Daoy (cell line): ENCODE results near the gene FGF3. TPM values are rescaled to one million over a fixed set of nuclear protein-coding genes. Genes with fewer than 3 reads are reported as not detected.

Experiments
- DNase-seq: peaks from one replicate; pipeline ENCODE4 v3.0.0-alpha.2; 2015; ENCODE audit warnings: low read depth
- total RNA-seq: library from RNA; depleted of rRNA; stranded (reverse); fragments of >200 nt; shearing (Covaris generic); gene quantifications from 2 replicates; pipeline ENCODE4 v1.2.3, GENCODE V29; 2014

Gene FGF3
- total RNA-seq, 1 experiment from 2014 or later = not detected

DNA sequence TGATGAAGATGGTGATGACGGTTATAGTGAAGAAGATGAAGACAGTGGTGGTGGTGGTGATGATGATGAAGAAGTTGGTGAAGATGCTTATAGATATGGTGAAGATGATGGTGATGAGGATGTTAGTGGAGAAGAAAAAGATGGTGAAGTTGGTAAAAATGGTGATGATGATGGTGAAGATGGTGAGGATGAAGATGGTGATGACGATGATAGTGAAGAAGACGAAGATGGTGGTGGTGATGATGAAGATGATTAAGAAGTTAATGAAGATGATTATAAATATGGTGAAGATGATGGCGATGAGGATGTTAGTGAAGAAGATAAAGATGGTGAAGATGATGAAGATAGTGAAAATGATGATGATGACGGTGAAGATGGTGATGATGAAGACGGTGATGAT lies 25.2 kb upstream of the FGF3 start:
- DNase-seq = no peak

DNA sequence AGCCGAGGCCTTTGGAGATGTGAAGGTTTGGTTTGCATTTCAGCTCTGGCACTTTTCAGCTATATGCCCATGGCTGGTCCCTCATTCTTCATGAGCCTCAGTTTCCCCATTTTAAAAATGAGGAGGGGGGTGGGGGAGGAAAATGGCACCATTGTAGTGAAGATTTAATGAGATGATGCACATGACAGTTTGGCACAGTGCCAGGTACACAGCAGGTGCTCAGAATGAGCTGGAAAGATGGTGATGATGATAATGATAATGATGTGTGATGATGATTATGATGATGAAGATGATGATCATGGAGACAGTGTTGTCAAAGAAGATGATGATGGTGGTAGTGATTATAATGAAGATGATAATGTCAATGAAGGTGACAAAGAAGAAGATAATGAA lies 24.3 kb upstream of the FGF3 start:
- no peak for DNase-seq

DNA sequence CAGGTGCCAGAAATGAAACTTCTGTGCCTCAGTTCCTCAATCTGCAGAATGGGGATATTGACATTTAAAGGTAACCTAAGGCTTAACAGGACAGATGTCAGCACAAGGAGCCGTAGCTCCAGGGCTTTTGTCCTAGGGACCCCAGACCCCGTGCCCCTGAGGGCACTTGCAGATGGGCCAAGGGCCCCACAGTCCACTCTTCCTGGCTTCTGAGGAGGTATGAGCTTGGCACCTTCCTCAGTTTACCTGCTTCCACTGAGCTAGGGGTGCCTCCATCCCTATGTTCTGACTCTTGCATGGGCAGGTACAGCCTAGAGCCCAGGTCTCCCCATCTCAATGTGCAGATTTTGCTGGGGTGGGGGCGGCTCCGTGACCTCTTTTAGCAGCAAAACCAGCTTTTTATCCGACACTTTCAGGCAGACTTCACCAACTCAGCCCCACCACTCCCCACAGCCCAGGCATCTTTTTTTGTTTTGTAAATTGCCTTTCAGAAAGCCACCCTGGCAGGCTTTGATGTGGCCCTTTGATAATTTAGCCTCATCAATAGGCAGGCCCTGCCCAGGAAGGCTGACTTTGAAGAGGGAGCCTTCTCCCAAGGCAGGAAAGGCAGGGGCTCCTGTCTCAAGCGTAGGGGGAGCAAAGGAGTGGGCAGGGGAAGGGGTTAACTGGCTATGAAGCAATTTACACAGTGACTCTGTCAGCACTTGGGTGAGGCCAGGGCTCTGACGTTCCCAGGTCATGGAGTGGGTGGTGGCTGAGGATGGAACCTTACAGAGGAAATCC lies 23.7 kb upstream of the FGF3 start:
- no peak for DNase-seq

DNA sequence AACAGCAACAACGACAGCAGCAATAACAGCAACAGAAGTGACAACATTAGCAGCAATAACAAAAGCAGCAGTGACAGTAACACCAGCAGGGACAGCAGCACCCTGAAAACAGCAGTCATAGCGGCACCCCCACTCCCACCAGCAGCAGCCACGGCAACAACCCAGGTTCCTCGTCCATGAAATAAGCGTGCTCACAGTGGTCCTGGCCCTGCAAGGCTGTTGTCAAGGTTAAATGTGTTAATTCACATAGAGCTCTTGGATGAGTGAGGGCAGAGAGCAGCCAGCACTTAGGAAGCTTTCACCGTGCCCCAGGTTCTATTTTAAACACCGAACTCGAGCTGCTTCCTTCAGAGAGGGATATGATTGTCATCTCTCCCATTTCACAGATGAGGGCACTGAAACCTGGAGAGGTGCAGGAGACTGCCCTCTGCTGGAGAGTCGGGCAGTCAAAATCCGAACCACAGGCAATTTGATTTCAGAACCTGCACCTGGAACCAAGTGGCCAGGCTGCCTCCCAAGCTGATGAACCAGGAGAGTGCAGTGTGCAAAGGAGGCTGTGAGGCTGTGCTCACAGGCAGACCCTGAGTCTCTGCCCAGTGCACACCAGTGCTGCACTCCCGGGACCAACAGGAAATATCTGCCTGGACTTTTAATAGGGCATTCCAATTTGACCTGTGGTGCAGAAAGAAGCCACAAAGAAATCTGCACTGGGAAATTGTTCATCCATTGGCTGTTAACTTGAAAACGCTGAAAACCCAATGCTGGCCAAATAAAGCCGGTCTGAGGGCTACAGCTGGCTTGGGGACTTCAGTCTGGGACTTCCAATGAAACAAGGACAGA lies 22.9 kb upstream of the FGF3 start:
- no peak for DNase-seq

DNA sequence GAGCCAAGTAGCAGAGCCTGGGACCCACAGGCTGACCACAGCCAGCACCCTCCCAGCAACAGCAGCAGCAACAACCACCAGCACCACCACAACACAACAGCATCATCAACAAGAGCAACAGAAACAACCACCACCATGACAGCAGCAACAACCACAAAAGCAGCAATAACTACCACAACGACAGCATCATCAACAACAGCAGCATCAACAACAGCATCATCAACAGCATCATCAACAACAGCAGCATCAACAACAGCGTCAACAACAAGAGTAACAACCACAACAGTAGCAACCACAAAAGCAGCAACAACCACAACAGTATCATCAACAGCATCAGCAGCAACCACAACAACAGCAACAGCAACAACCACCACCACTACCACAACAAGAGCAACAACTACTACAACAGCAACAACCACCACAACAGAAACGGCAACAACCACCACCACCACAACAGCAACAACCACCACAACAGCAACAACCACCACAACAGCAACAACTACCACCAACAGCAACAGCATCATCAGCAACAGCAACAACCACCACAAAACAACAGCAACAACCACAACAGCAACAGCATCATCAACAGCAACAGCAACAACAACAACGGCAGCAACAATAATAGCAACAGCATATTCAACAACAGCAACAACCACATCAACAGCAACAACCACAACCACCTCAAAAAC lies 22.1 kb upstream of the FGF3 start:
- DNase-seq = no peak

DNA sequence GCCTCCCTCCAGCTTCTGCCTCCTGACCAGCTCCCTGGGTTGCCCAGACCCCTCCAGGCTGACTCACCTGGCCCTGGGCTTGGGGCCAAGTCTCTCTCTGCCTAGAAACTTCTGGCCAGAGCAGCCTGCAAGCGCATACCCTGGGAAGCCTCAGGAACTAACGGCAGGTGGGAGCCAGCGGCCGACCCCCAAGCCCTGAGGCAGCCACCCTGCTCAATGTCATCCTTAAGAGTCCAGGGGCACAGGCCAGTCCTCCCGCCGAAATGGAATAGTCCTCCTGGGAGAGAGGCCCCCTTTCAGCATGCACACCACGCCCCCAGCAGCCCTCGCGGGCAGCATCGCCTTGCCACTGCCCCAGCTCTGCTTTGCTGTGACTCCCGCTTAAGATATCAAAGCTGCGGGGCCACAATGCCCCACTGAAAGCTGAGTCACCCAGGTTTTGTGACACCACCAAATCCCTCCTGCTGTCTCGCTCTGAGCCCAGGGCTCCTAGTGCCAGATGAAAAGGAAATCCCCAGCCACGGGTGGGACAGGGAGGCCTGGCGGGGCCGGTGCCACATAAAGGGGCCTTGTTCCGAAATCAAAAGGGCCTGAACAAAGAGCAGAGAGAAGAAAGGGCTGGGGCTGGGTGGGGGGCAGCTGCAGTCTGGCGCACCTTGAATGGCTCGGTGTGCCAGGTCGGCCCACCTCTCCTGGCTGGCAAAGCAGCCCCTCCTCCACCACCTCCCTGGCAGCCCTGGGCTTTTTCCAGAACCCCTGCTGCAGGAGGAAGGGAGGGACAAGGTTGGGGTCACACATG lies 21.4 kb upstream of the FGF3 start:
- peak; percentile 77 for DNase-seq

DNA sequence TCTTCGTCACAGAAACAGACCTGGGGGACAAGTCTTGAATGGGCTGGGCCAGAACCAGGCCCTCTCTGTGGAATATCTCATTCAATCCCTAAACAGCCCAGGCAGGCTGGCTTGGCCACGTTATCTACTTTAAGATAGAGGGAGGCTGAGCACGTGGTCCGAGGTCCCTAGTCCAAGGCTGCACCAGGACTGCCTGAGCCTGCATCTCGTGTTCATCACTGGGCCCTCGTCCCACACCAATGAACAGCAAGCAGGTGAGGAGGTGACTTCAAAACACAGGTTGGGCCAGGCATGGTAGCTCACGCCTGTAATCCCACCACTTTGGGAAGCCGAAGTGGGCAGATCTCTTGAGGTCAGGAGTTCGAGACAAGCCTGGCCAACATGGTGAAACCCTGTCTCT lies 20.3 kb upstream of the FGF3 start:
- DNase-seq = no peak

DNA sequence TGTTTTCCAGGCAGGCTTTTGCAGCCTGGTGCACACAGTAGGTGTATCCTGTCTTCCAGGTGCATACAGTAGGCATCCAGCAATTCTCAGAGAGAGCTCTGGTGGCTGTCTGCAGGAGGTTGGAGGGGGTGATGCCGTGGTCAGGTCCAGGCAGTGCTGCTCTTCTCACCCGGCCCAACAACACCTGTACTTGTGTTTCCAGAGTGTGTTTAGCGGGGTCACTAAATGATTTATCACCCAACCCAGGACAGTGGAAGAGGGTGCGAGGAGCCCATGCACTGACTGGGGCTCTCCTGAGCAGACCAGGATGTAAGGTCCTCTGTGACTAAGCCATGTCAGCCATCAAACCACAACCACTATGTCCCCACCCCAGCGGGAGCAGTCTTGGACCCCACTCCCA lies 18.6 kb upstream of the FGF3 start:
- DNase-seq = no peak

DNA sequence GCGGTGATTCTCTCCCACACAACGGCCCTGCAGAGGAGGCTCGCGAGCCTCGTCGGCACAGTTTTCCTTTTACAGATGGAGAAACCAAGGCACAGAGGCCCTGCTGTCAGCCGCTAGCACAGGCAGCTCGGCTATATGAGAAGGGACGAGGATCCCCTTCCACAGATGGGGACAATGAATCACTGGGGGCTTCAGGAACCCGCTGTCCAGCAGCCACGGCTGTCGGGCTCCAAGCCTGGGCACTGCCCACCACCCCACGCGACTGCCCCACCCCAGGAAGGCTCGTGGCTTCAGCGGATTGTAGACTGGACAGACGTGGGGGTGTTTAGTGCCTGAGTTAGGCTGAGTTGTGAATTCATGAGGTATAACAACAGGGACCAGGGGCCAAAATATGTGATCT lies 17.2 kb upstream of the FGF3 start:
- DNase-seq = no peak

DNA sequence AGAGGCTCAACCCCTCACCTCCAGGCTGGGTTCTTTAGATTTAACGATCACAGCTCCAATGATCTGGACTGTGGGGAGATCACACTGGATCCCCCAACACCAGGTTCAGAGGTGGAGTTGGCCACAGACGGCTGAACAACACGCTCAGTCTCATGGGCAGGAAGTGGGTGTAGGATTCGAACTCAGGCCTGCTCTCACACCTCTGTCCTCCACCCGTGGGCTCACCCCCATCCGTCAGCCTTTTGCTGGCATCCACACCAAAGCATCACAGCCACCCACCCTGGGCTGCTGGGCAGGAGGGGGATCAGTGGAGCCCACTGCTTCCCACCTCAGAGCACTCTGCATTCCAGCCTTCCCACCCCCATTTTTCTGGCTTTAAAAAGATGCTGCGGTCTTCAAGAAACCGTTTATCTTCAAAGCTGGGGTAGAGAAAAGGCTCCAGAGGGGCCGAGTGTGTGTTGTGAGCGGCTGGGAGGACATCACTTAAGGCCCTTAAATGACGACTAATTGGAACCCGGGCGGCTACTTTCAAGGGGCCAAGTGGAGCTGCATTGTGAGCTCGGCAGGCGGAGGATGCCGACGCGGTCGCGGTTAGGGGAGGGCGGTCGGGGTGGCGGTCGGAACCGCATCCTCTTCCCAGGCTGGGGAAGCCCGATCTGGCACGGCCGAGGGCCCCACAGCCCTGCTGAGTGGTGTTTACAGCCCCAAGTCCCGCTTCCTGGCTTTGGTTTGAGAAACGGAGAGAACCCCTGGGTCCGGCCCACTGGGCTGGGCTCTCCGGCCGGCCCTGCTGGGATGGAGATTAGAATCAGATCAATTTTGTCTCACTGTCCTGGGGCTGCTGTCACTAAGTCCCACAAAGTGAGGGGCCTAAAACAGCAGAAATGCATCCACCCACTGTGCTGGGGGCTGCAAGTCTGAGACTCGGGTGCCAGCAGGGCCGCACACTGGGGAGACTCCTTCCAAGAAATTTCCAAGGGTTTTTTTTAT lies 15.9 kb upstream of the FGF3 start:
- no peak for DNase-seq

DNA sequence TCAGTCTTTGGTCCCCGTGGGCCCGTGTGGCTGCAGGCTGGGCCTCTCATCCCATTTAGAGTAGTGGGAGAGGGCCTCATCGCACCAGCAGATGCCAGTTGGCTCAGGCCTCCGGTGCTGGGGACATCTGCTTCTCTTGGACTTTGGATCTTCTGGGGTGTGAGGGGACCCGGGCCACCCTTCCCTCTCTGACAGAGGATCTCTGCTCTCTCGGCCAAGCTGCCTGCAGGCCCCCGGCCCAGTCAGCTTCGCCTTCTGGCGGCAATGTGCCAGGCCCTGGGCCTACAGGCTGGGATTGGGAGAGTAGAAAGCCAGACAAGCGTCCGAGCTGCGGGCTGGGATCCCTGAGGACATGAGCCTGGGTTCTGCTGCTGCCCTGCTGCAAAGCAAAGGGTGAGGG lies 15.0 kb upstream of the FGF3 start:
- no peak for DNase-seq

DNA sequence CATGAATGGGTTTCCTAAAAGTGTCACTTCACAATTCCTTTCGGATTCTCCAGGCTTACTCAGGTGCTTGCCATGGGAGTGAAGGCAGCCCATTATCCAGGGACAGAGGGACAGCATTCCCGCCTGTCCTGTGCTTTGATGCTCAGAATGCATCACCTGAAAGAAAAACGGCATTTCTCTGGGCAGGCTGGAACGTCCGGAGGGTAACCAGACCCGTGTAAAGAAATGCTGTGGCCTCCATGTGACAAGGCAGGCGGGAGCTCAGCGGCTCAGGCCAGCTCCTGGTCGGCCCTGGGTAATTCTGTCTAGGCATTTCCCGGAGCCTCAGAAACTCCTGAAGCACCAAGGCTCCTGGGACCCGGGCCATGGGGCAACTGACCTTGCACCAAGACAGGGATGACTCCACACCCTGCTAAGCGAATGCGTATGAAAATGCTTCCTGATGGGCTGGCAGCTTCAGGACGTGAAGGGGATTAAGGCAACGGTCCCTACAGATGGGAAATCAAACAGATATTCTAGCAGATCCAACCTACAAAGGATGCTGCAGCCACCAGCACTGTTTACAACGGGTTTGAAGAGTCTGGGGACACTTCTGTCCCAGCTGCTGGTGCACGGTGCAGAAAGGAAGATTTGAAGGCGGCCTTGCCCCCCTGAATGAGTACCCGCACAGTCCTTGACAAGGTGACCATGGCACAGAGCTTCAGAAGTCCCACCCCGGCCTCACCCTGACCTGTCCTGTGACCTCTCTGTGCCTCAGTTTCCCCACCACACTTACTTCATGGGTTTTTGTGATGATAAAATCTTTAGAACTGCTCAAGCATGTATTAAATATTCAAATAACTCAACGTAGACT lies 13.6 kb upstream of the FGF3 start:
- DNase-seq = no peak

DNA sequence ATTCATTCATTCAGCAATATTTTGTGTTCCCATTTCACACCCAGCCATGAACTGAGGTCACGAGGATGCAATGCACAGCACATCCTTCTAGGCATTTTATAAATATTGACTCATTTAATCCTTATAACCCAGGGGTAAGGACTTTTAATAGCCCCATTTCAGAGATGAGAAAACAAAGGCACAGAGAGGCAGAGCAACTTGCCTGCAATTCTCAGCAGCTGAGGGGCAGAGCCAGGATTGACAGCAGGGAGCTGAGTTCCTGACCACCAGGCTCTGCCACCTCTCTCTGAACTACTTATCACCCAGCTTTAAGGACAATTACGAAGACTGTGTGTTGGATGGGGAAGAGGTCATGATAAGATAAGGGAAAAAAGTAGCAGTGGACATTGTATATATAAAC lies 12.8 kb upstream of the FGF3 start:
- DNase-seq = no peak

DNA sequence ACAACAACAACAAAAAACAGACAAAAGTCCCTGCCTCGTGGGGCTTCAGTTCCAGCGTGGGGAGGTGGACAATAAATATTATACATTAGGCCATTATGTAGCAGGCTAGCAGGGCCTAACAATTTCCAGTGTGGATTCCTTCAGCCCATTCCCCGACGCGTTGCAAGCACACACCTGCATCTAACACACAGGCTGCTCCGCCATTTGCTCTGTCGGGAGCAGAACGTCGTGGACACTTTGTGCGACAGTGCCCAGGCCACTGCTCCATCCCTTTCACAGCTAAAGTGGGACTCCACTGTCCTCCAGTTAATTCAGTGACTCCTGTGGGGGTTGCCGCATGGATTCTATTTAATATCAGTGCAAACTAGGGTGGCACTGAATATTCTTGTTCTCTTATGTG lies 10.9 kb upstream of the FGF3 start:
- DNase-seq = no peak

DNA sequence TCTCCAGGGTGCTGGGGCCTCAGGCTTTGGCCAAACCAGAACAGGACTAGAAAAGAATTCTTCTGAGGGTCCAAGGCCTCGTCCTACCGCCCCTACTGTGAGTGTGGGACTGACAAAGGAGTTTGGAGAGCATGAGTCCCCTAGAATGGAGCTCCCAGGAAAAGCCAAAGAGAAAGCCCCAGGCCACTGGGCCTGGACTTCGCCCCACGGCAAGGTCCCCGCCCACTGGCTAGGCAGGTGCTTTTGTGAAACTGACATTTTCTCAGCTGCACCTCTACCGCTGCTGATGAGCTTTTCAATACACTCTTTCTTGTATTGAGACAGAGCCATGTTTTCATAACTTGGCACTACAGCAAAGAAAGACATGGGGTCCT lies 9.7 kb upstream of the FGF3 start:
- DNase-seq = no peak

DNA sequence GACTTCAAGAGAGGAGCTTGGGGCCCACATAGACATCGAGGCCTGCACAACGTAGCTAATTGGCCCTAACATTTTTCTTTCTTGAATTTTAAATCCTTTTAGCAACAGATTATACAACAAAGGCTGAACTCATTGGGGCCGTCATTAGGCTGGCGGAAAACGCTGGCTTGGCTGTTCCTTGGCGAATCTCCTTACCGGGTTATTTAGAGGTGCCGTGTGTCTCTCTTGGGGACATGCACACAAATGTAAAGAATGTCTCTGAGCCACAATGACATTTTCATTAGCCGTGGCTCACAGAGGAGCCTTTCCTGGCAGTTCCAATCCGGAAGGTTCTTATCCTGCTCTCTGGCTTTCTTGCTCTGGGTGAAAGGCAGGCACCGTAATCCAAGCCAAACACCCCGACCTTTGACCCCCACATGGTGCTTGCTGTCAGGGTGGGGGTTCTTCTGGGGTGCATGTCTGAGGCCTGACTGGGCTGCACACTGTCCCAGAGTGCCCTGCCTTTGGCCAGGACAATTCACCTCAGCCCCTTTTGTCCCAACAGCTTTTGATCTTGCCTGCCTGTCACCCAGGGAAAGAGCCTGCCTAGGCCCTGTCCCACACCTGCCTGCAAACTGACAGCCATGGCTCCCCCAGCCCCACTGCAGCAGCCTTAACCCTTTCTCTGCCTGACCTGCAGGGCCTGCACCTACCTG lies 9.2 kb upstream of the FGF3 start:
- no peak for DNase-seq

DNA sequence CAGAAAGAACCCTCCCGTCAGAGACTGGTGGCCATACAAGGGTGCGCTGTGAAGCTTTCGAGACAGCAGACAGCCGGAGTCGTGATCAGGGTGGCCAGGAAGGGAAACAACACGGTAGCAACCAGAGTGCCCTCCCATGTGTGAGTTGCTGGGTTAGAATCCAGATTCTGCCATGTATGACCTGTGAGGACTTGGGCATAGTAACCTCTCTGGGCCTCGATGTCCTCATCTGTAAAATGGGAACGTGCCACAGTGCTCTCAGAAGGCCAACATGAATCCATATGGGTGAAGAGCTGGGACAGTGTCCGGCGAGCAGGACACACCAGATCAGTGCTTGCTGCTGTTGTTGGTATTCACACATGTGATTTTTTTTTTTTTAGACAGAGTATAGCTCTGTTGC lies 7.6 kb upstream of the FGF3 start:
- DNase-seq = no peak

DNA sequence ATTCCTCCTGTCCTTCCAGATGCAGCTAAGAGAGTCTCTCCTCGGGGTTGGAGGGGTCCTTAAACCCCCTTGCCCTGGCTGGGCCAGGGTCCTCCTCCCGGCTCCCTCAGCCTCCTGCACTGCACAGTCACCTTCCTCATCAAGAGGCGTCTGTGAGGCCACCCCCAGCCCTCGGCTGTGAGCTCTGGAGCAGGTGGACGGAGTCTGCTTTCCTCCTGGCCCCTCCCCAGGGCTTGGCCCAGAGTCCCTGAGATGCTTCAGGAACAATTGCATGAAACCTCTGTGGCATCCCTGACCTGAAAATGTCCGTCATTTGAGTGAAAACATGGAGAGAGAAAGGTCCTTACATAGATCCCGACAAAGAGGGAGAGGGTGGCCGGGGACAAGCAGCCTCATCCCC lies 6.7 kb upstream of the FGF3 start:
- no peak for DNase-seq
